Large intestine (tissue), 3 donors: ENCODE measurements around the gene RANBP9. TPM values are rescaled to one million over a fixed set of nuclear protein-coding genes. Genes with fewer than 3 reads are reported as not detected.
A peak's percentile ranks its signal among the peaks of the same experiment; 100 is the strongest.

Experiments used
- DNase-seq, 2 donors: peaks; one replicate each; pipeline versions ENCODE4 v3.0.0 to v3.0.0-alpha.2; 2013
- H3K27ac ChIP-seq: one replicate; pipeline ENCODE4 v1.5.1; 2013; ENCODE audit warnings: low read length
- H3K27me3 ChIP-seq: 2 replicates; pipeline ENCODE4 v1.6.1; 2013; ENCODE audit warnings: low read length; ENCODE audit not compliant: control insufficient read depth, insufficient read depth
- H3K36me3 ChIP-seq: 2 replicates; pipeline ENCODE4 v1.6.1; 2013; ENCODE audit warnings: low read length; ENCODE audit not compliant: control insufficient read depth, insufficient read depth
- H3K4me1 ChIP-seq: one replicate; pipeline ENCODE4 v1.6.1; 2013; ENCODE audit warnings: low read length; ENCODE audit not compliant: control insufficient read depth, insufficient read depth
- H3K4me3 ChIP-seq: one replicate; pipeline ENCODE4 v1.5.1; 2013; ENCODE audit warnings: low read length
- H3K9me3 ChIP-seq: one replicate; pipeline ENCODE4 v1.6.1; 2013; ENCODE audit warnings: mild to moderate bottlenecking, low read depth, low read length, moderate library complexity; ENCODE audit not compliant: control insufficient read depth
- WGBS: methylation state at CpG from one replicate; pipeline ENCODE4 v1.1.5; 2013; ENCODE audit warnings: low lambda C conversion rate; ENCODE audit not compliant: insufficient coverage; 5-methylcytosine and 5-hydroxymethylcytosine counted together
- polyA plus RNA-seq: library from polyadenylated mRNA; unstranded; fragments of 120-200 nt; gene quantifications from one replicate; pipeline ENCODE4 v1.2.1, GENCODE V29; 2013

Gene RANBP9
- polyA plus RNA-seq, 1 donor = 27.8 TPM

DNA sequence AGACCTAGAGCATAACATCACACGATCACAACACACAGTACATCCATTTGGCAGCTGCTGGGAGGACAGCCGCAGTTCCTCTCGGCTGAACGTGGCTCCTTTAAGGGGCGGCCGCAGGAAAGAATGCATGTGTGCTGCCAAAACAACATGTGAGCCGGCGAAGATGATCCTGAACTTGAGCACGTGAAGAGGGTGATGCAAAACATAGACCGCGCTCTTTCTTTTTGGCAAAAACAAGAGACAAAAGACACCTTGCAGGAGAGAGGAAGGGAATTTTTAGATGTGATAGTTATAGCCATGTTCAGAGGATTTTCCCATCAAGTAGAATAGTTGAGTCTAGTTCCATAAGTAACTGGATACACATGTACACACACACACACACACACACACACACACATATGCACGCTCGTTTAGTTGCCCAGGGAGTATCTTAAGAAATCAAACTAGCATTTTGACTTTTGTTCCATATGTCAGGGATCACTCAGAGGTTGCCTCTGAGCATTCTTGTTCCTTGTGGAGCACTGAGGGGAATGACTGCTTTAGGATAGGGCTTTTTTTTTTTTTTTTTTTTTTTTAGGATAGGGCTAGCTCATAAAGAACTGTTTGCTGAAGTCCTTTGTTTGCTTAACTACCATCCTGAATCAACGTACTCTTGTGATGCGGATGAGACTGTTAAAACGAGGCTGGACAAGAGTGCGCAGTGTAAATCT, 21.7 kb upstream of the RANBP9 start:
- peaks cover 4% of the 10 kb centered on the region for H3K27me3 ChIP-seq
- no peak overlapping the region for H3K27ac ChIP-seq
- H3K9me3 ChIP-seq = no peaks in the 10 kb centered on the region
- peak; percentile 29 to 62 for DNase-seq
- no CpG with 5 or more reads among the region's 17 CpGs for WGBS
- no peaks in the 10 kb centered on the region for H3K4me1 ChIP-seq
- H3K4me3 ChIP-seq = no peak overlapping the region
- H3K36me3 ChIP-seq = no peaks in the 10 kb centered on the region

DNA sequence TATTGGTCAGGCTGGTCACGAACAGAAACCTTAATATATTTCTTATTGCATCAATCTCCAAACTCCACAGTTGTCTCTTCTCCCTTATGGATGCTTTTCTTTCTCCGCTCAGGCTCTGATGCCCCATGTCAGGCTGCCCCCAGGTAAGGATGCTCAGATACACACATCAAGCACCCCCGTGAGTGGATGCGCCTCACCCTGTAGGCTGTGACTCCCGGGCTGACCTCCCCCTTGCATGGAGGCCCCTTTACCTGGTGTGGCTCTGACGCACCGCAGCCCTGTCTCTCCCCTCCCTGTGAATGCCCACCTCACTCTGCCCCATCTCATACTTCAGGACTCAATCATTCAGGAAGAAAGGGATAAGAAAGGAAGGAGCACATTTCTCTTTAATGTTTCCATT, 19.1 kb upstream of the RANBP9 start:
- no CpG with 5 or more reads among the region's 7 CpGs for WGBS
- Histone ChIP-seq H3K27ac (no peak overlapping the region), H3K36me3 (no peaks in the 10 kb centered on the region), H3K9me3 (no peaks in the 10 kb centered on the region), H3K4me3 (no peak overlapping the region), H3K4me1 (no peaks in the 10 kb centered on the region), H3K27me3 (peaks cover 4% of the 10 kb centered on the region)
- no peak for DNase-seq

DNA sequence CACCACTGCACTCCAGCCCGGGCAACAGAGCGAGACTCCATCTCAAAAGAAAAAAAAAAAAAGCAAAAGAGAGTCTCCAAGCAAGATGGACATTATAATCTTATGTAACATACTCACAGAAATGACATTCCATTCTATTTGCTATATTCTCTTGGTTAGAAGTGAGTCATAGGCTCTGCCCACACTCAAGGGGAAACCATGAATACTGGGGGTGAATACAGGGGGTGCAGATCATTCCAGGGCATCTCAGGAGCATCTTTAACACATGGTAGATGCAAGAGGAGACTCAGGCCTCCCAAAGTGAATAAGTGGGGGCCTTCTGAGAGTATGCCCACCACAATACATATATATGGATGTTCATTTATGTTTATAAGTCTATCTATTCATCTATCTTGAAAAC, 18.3 kb upstream of the RANBP9 start:
- H3K4me1 ChIP-seq = no peaks in the 10 kb centered on the region
- H3K9me3 ChIP-seq = no peaks in the 10 kb centered on the region
- H3K27ac ChIP-seq = no peak overlapping the region
- H3K36me3 ChIP-seq = no peaks in the 10 kb centered on the region
- H3K27me3 ChIP-seq = peaks cover 4% of the 10 kb centered on the region
- no CpG with 5 or more reads among the region's 2 CpGs for WGBS
- no peak overlapping the region for H3K4me3 ChIP-seq
- no peak for DNase-seq

DNA sequence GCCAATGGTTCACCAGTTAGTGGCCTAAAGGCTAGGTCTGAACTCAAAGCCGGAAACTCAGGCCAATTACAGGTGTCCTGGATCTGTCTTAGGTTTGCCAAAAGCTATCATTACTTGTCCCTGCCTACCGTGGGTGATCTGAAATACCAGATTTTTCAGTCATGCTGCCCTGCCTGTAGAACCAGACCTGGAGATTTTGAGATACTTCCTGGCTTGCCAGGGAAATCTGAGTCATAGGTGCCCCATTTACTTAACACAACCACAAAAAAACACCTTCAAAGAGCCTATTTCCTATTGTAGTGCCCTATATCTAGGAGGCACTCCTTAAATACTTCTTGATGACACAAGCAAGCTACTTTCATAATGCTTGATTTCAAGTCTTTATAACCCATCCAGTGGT, 13.9 kb upstream of the RANBP9 start:
- DNase-seq = no peak
- Histone ChIP-seq H3K4me3 (no peak overlapping the region), H3K27ac (no peak overlapping the region), H3K9me3 (no peaks in the 10 kb centered on the region), H3K4me1 (no peaks in the 10 kb centered on the region), H3K27me3 (no peaks in the 10 kb centered on the region), H3K36me3 (no peaks in the 10 kb centered on the region)
- no CpG with 5 or more reads among the region's 2 CpGs for WGBS

DNA sequence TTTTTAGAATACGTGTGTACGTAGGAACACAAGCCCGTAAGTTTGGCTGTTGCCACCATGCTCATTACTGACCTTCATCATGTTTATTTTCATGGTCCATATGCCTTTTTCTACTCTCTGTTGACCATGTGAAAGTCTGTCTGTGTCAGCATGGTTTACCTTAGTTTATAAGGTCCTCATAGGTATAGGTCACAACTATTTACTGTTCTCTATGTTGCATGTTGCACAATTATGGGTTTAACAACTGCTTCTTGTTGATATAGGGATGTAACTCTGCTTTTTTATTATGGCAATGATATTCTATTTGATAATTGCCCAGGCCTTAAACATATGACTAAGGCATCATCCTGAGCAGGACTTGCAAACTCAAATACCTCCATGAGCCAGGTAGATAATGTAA, 13.4 kb upstream of the RANBP9 start:
- H3K4me1 ChIP-seq = no peaks in the 10 kb centered on the region
- no peaks in the 10 kb centered on the region for H3K36me3 ChIP-seq
- no peak for DNase-seq
- no peak overlapping the region for H3K27ac ChIP-seq
- no peaks in the 10 kb centered on the region for H3K9me3 ChIP-seq
- WGBS = no CpG with 5 or more reads among the region's 3 CpGs
- no peak overlapping the region for H3K4me3 ChIP-seq
- no peaks in the 10 kb centered on the region for H3K27me3 ChIP-seq

DNA sequence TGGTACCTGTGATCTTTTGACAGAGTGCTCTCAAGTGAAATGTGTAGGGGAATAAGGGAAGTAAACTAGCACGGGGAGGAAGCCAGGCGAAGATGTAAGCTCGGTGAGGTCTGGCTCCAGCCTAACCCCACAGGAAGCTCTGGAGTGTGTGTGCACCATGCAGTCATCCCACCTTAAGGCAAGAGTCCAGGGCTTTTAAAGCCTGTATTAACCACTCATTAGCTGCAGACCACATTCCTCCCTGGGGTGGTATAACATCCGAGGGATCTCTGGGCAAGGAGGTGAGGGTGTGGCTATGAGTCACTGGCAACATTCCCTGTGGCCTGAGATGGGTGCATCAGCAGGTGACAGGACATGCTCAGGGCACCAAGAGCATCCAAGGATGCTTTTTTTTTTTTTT, 12.5 kb upstream of the RANBP9 start:
- no peak for DNase-seq
- Histone ChIP-seq H3K27ac (no peak overlapping the region), H3K9me3 (no peaks in the 10 kb centered on the region), H3K27me3 (no peaks in the 10 kb centered on the region), H3K36me3 (no peaks in the 10 kb centered on the region), H3K4me3 (no peak overlapping the region), H3K4me1 (no peaks in the 10 kb centered on the region)
- WGBS = no CpG with 5 or more reads among the region's 4 CpGs

DNA sequence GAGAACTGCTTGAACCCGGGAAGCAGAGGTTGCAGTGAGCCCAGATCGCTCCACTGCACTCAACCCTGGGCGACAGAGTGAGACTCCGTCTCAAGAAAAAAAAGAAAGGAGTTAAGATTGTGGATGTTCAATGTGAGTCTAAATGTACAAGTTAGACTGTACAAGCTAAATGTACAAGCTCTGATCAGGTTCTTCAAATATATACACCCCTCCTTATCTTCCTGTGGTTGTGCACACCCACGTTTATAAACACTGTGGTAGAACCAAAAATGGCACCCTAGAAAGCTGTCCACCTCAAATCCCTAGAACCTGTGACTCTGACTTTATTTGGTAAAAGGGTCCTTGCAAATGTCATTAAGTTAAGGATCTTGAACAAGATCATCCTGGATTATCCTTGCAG, 11.2 kb upstream of the RANBP9 start:
- WGBS = 100% methylated on average over 1 of the region's 5 CpGs
- Histone ChIP-seq H3K4me3 (no peak overlapping the region), H3K36me3 (no peaks in the 10 kb centered on the region), H3K9me3 (no peaks in the 10 kb centered on the region), H3K27ac (no peak overlapping the region), H3K4me1 (no peaks in the 10 kb centered on the region), H3K27me3 (no peaks in the 10 kb centered on the region)
- no peak for DNase-seq

DNA sequence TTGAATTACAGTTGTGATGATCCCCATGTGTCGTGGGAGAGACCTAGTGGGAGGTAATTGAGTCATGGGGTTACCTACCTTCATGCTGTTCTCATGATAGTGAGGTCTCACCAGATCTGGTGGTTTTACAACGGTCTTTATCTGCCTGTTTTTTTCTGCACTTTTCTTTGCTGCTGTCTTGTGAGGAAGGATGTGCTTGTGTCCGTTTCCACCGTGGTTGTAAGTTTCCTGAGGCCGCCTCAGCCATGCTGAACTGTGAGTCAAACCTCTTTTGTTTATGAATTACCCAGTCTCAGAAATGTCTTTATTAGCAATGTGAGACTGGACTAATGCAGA, 6.5 kb upstream of the RANBP9 start:
- no CpG with 5 or more reads among the region's 5 CpGs for WGBS
- DNase-seq = no peak
- Histone ChIP-seq H3K27me3 (no peaks in the 10 kb centered on the region), H3K27ac (no peak overlapping the region), H3K4me1 (no peaks in the 10 kb centered on the region), H3K36me3 (no peaks in the 10 kb centered on the region), H3K4me3 (no peak overlapping the region), H3K9me3 (peaks cover 7% of the 10 kb centered on the region)

DNA sequence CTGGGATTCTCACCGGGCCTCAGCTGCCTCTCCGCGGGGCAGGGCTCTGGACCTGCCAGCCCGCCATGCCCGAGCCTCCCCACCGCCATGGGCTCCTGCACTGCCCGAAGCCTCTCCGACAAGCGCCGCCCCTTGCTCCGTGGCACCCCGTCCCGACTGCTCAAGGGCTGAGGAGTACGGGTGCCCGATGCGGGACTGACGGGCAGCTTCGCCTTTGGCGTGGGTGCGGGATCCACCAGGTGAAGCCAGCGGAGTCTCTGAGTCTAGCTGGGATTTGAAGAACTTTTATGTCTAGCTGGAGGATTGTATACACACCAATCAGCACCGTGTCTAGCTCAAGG, 5.3 kb upstream of the RANBP9 start:
- no peaks in the 10 kb centered on the region for H3K27me3 ChIP-seq
- no peak overlapping the region for H3K4me3 ChIP-seq
- no peak for DNase-seq
- H3K9me3 ChIP-seq = peaks cover 7% of the 10 kb centered on the region
- H3K4me1 ChIP-seq = no peaks in the 10 kb centered on the region
- WGBS = no CpG with 5 or more reads among the region's 22 CpGs
- H3K27ac ChIP-seq = no peak overlapping the region
- H3K36me3 ChIP-seq = no peaks in the 10 kb centered on the region

DNA sequence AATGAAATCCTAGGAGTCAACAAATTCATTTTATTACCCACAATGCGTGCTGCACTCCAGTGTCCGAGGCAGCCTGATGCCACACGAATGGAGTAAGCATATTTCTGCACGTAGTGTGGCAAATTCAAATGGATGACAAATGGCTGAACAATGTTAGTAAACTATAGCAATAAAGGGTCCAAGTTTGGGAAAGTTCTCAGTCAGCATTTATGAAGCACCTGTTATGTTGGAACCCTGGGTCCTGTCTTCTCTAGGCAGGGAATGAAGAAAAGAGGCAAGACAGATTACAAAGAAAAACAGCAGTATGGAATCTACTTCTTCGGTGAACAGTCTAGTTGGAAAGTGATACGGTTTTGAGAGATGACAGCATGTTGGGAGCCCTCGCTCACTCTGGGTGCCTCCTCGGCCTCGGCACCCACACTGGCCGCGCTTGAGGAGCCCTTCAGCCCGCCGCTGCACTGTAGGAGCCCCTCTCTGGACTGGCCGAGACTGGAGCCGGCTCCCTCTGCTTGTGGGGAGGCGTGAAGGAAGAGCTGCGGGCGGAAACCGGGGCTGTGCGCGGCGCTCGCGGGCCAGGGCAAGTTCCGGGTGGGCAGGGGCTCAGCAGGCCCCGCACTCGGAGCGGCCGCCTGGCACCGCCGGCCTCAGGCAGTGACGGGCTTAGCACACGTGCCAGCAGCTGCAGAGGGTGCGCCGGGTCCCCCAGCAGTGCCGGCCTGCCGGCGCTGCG, 4.8 kb upstream of the RANBP9 start:
- DNase-seq = no peak
- Histone ChIP-seq H3K9me3 (peaks cover 7% of the 10 kb centered on the region), H3K4me3 (no peak overlapping the region), H3K4me1 (no peaks in the 10 kb centered on the region), H3K36me3 (no peaks in the 10 kb centered on the region), H3K27ac (no peak overlapping the region), H3K27me3 (no peaks in the 10 kb centered on the region)
- WGBS = 100% methylated on average over 1 of the region's 39 CpGs

DNA sequence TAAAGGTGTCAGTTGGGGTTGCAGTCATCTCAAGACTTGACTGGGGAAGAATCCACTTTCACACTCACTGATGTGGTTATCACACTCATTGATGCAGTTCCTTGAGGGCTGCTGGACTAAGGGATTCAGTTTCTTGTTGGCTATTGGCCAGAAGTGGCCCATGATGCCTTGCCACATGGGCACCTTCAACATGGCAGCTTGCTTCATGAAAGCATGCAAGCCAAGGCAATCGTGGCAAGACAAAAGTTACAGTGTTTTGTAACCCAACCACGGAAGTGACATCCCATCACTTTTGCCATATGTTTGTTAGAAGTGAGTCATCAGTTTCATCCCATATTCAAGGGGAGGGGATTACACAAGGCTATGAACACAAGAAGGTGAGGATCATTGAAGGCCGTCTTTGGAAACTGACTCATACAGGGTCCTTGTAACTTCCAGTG, 3.8 kb upstream of the RANBP9 start:
- no CpG with 5 or more reads among the region's 3 CpGs for WGBS
- Histone ChIP-seq H3K4me1 (no peaks in the 10 kb centered on the region), H3K4me3 (no peak overlapping the region), H3K27me3 (no peaks in the 10 kb centered on the region), H3K27ac (no peak overlapping the region), H3K9me3 (peaks cover 7% of the 10 kb centered on the region), H3K36me3 (no peaks in the 10 kb centered on the region)
- no peak for DNase-seq
